Heart right ventricle (tissue), 16 donors: Measurements from ENCODE around the gene CSTPP1. TPM values are rescaled to one million over a fixed set of nuclear protein-coding genes. Genes with fewer than 3 reads are reported as not detected.

Source experiments
- ATAC-seq, 8 donors: fragments of 200-7000 bp; cut with Tn5 transposase; one replicate each; pipeline ENCODE4 v1.9.1; 2020; ENCODE audit warnings: mild to moderate bottlenecking in 8 of 8, moderate library complexity in 8 of 8, moderate number of reproducible peaks in 1 of 8
- DNase-seq, 2 donors: peaks; one replicate each; pipeline ENCODE4 v3.0.0-alpha.2; 2020
- H3K27ac ChIP-seq, 10 donors: fragments of 200-600 bp; sonication (generic) in 2 of 10; one replicate each; pipeline versions ENCODE4 v1.5.0 to v1.8.0; 2020 to 2022; ENCODE audit warnings: mild to moderate bottlenecking in 3 of 10
- H3K27me3 ChIP-seq, 7 donors: fragments of 200-600 bp; one replicate each; pipeline ENCODE4 v1.8.0; 2021 to 2022; ENCODE audit warnings: mild to moderate bottlenecking in 2 of 7
- H3K36me3 ChIP-seq, 9 donors: fragments of 200-600 bp; sonication (generic) in 1 of 9; one replicate each; pipeline versions ENCODE4 v1.5.0 to v1.8.0; 2020 to 2022; ENCODE audit warnings: mild to moderate bottlenecking in 2 of 9
- H3K4me1 ChIP-seq, 9 donors: fragments of 200-600 bp; sonication (generic) in 1 of 9; one replicate each; pipeline versions ENCODE4 v1.5.0 to v1.8.0; 2020 to 2022; ENCODE audit warnings: mild to moderate bottlenecking in 4 of 9
- H3K4me3 ChIP-seq, 10 donors: fragments of 200-600 bp; sonication (generic) in 2 of 10; one replicate each; pipeline versions ENCODE4 v1.5.0 to v1.8.0; 2020 to 2022; ENCODE audit warnings: mild to moderate bottlenecking in 7 of 10, moderate library complexity in 2 of 10
- H3K9me3 ChIP-seq, 11 donors: fragments of 200-600 bp in 10 of 11; sonication (generic) in 2 of 11; one replicate each; pipeline versions ENCODE4 v1.5.0 to v1.8.0; 2013 to 2022; ENCODE audit warnings: mild to moderate bottlenecking in 2 of 11, control low read depth in 1 of 11, moderate library complexity in 1 of 11
- CTCF ChIP-seq, 9 donors: fragments of 200-600 bp; sonication (generic) in 2 of 9; IDR thresholded peaks; one replicate each; pipeline versions ENCODE4 v1.5.0 to v1.8.0; 2021 to 2022; ENCODE audit warnings: antibody characterized with exemption in 9 of 9, mild to moderate bottlenecking in 5 of 9, moderate library complexity in 1 of 9
- WGBS, 2 donors: extraction: QIAGEN DNeasy Blood & Tissue Kit; methylation state at CpG; one replicate each; pipeline ENCODE4 v1.1.7; 2013; ENCODE audit warnings: inconsistent platforms in 1 of 2; 5-methylcytosine and 5-hydroxymethylcytosine counted together
- intact Hi-C, 10 donors: fragments of 100-400 bp; cut with DNase I; formaldehyde crosslinking; loops; one replicate each; pipeline versions ENCODE4 v1.11.1 to v1.14.2; 2022
- polyA plus RNA-seq, 2 donors: library from polyadenylated mRNA; stranded (reverse); fragments of 200-250 nt; gene quantifications; one replicate each; pipeline ENCODE4 v1.2.3, GENCODE V29; 2013
- total RNA-seq, 10 donors: library from RNA; stranded (reverse); fragmentation: NEBNext Ultra II Directional in 3 of 10; extraction: Animal tissue kit (Norgen Biotek cat#: 25700) in 3 of 10; gene quantifications; one replicate each; pipeline versions ENCODE4 v1.2.1 to v1.2.4, GENCODE V29; 2021 to 2023
- donor health status: Arrhythmogenic right ventricular cardiomyopathy.
- donor health status: ischemic (EF 13 %, LVEDD 7.1; RV severe dilation, severe dysfunction).
- donor health status: healthy with polysubstance abuse.
- donor health status: DM: no; HTN: yes; CAD: no.
- donor health status: DM: no; HTN: no; CAD: no.
- donor health status: ischemic (EF 25% LVEDD 6.9; RV normal size, moderate dysfunction).
- donor health status: ischemic (EF 25% LVEDD 5.7; RV mildly dilated, moderate dysfunction).
- donor health status: healthy.
- donor health status: DM: yes; HTN: yes; CAD: no.
- donor health status: Ischemic cardiomyopathy.
- donor health status: ischemic (EF 35%, LVEDD 5.7; RV mildly dilated, moderate dysfunction).
- donor health status: nonischemic (EF 11% LVEDD 7.7; RV severe dilation, severe dysfunction).
- donor health status: DM: yes; HTN: yes; CAD: no.
- donor health status: PGD.
- donor health status: ischemic (EF 29% LVEDD 5.4; RV normal size, mild dysfunction).
- donor health status: nonischemic (EF 23%, LVEDD 6.1; RV moderate dilation, normal function).

CSTPP1 gene
- total and polyA plus RNA-seq, 12 donors = 10.2 to 26.7 (median 16.7) TPM

DNA sequence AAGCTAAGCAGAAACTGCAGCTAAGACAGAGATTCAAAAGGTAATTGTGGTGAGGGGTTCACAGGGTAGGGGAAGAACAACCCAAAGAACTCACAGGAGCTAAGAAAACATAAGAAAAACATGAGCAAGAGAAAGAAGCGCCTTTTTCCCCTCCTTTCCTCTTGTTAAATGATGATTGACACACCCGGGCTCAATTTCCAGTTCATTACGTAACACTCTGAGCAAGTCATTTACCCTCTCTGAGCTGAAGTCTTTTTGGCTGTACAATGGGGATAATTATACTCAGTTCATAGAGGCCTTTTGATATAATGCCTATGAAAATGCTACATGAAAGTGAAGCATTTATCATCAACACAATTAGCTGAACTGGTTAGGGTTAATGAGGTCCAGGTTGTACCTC, 35.4 kb upstream of the CSTPP1 start:
- Histone ChIP-seq H3K9me3 (no peaks in the 10 kb centered on the region), H3K27me3 (no peaks in the 10 kb centered on the region), H3K36me3 (peaks cover 0 to 12% (median 0%) of the 10 kb centered on the region in 9 donors), H3K27ac (no peak overlapping the region), H3K4me3 (no peak overlapping the region), H3K4me1 (peaks cover 0 to 26% (median 3%) of the 10 kb centered on the region in 9 donors)
- TF ChIP-seq CTCF (IDR thresholded peaks at IDR 0.05) = no peak
- 89 to 92% methylated on average over 3 of the region's 3 CpGs for WGBS, 2 donors
- no peak for ATAC-seq
- DNase-seq = no peak
- intact Hi-C loops = no loop called here

GRCh38 chr11:46902694-46903093, 33.9 kb upstream of the CSTPP1 start:
- Histone ChIP-seq H3K9me3 (no peaks in the 10 kb centered on the region), H3K4me1 (peaks cover 0 to 21% (median 2%) of the 10 kb centered on the region in 9 donors), H3K4me3 (no peak overlapping the region), H3K27ac (no peak overlapping the region), H3K27me3 (no peaks in the 10 kb centered on the region), H3K36me3 (peaks cover 0 to 12% (median 0%) of the 10 kb centered on the region in 9 donors)
- DNase-seq (no peak), ATAC-seq (no peak)
- intact Hi-C loops = no loop called here
- WGBS, 2 donors = 87 to 91% methylated on average over 6 of the region's 6 CpGs
- no peak for TF ChIP-seq CTCF (IDR thresholded peaks at IDR 0.05)

DNA sequence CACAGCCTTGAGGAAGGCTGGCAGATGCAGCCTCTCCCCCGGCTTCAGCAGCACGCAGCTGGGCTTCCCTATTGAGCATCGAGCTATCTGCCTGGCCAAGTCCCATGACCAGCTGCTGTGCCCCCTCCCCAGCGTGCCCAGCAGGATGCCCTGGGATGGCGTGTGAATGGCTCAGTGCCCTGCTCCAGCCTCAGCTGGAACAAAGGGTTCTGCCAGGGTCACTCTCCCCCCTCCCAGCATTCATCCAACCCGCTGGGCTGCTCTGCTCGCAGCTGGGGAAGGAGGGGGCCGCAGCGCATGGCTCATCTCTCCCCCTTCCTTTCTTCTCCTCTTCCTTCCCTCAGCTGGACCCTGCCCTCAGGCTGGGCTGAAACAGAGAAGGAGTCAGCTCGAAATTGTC, 32.7 kb upstream of the CSTPP1 start:
- Histone ChIP-seq H3K27me3 (no peaks in the 10 kb centered on the region), H3K4me1 (peaks cover 0 to 21% (median 2%) of the 10 kb centered on the region in 9 donors), H3K9me3 (no peaks in the 10 kb centered on the region), H3K27ac (peak overlapping the region in 1 of 10 donors; percentile 63), H3K36me3 (peaks cover 0 to 10% (median 0%) of the 10 kb centered on the region in 9 donors), H3K4me3 (no peak overlapping the region)
- 51 to 64% methylated on average over 10 of the region's 10 CpGs for WGBS, 2 donors
- TF ChIP-seq CTCF (IDR thresholded peaks at IDR 0.05) = no peak
- intact Hi-C loops = no loop called here
- peak in 1 of 2 donors; percentile 57 for DNase-seq
- ATAC-seq = peak; percentile 57 to 98 (median 84)

GRCh38 chr11:46905806-46906205, 30.8 kb upstream of the CSTPP1 start:
- DNase-seq (no peak), ATAC-seq (no peak)
- intact Hi-C loops = no loop called here
- no peak for TF ChIP-seq CTCF (IDR thresholded peaks at IDR 0.05)
- H3K27ac ChIP-seq = no peak overlapping the region
- peaks cover 0 to 21% (median 2%) of the 10 kb centered on the region in 9 donors for H3K4me1 ChIP-seq
- H3K9me3 ChIP-seq = no peaks in the 10 kb centered on the region
- H3K27me3 ChIP-seq = no peaks in the 10 kb centered on the region
- 74% methylated on average over 5 of the region's 5 CpGs for WGBS, 2 donors
- no peaks in the 10 kb centered on the region for H3K36me3 ChIP-seq
- H3K4me3 ChIP-seq = no peak overlapping the region
